Tibial nerve (tissue), 4 donors: ENCODE measurements around the gene RUNX2.

Experiments
- EP300 ChIP-seq, 2 donors: sonication (generic); formaldehyde crosslinking; IDR thresholded peaks; one replicate each; pipeline ENCODE4 v1.6.1; 2017; ENCODE audit warnings: antibody characterized with exemption in 2 of 2, mild to moderate bottlenecking in 1 of 2
- POLR2A ChIP-seq, 2 donors: fragments of 450-650 bp; IDR thresholded peaks; one replicate each; pipeline ENCODE4 v1.6.1; 2017; ENCODE audit warnings: antibody characterized with exemption in 2 of 2, mild to moderate bottlenecking in 2 of 2, moderate library complexity in 2 of 2
- TF ChIP-seq, protein P1 (sequence below), 5 experiments: fragments of 200-600 bp in 3 of 5; fragments of 450-650 bp in 2 of 5; sonication (generic) in 3 of 5; IDR thresholded peaks; one replicate each; pipeline ENCODE4 v1.5.1; 2016 to 2019; ENCODE audit warnings: antibody characterized with exemption in 5 of 5, mild to moderate bottlenecking in 3 of 5, moderate library complexity in 2 of 5

GRCh38 chr6:45658958-45659357 is 330.8 kb downstream of the RUNX2 start:
- TF ChIP-seq, protein P1, sequence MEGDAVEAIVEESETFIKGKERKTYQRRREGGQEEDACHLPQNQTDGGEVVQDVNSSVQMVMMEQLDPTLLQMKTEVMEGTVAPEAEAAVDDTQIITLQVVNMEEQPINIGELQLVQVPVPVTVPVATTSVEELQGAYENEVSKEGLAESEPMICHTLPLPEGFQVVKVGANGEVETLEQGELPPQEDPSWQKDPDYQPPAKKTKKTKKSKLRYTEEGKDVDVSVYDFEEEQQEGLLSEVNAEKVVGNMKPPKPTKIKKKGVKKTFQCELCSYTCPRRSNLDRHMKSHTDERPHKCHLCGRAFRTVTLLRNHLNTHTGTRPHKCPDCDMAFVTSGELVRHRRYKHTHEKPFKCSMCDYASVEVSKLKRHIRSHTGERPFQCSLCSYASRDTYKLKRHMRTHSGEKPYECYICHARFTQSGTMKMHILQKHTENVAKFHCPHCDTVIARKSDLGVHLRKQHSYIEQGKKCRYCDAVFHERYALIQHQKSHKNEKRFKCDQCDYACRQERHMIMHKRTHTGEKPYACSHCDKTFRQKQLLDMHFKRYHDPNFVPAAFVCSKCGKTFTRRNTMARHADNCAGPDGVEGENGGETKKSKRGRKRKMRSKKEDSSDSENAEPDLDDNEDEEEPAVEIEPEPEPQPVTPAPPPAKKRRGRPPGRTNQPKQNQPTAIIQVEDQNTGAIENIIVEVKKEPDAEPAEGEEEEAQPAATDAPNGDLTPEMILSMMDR (IDR thresholded peaks at IDR 0.05): no peak
- TF ChIP-seq EP300 (IDR thresholded peaks at IDR 0.05): no peak
- TF ChIP-seq POLR2A (IDR thresholded peaks at IDR 0.05): no peak
